GM18951 (cell line): ENCODE results near the gene TPH2.

Source experiments
- POLR2A ChIP-seq: IDR thresholded peaks from 4 replicates; pipeline ENCODE4 v1.6.1; 2011; ENCODE audit warnings: mild to moderate bottlenecking; ENCODE audit not compliant: insufficient read length, insufficient read depth; ENCODE audit errors: extremely low read depth
- in situ Hi-C: fragments of 300-500 bp; cut with MboI; formaldehyde crosslinking; loops from one replicate; pipeline ENCODE4 v1.12.0; 2022; ENCODE audit warnings: low sequenced_read_pairs, mixed read lengths, inconsistent platforms; ENCODE audit not compliant: unreplicated experiment

TPH2 gene

DNA sequence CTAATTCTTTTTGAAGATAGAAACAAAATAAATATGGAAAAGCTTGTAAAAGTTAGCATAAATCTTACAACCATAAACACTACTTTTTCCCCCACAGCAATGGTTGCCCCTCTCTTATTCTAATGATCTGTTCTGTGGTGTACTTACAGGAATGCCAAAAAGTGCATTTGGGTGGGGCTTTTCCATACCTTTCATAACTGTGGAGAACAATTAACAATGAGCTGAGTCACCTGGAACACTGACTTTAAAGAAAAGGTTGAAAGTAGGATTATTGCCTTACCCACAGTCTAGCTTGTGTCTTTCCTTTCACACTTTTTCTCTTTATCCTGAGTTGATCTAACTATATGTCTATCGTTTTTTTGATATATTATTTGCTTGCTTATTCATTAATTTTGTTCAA, 86.9 kb downstream of the TPH2 start:
- in situ Hi-C loops, result no loop called here
- TF ChIP-seq POLR2A, result no peak

DNA sequence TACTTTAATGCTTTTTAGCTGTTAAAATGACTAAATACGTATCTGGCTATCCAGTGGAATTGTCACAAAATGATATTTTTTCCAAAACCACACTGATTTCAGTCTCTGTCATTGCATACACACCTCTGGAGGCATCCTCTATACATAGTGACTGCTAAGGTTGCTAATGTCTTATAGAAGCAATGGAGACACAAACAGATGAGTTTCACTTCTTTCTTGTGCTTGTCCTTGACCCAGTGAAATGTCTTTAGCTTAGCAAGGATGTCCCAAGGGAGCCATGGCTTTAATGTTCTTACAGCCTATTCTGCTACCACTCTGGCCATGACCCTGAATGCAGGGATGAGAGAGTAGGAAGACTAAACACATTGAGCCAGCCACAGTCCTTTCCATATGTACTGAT, 90.3 kb downstream of the TPH2 start:
- in situ Hi-C loops, result no loop called here
- no peak for TF ChIP-seq POLR2A

GRCh38 chr12:72030277-72030676, 91.6 kb downstream of the TPH2 start:
- in situ Hi-C loops, result no loop called here
- TF ChIP-seq POLR2A, result no peak

DNA sequence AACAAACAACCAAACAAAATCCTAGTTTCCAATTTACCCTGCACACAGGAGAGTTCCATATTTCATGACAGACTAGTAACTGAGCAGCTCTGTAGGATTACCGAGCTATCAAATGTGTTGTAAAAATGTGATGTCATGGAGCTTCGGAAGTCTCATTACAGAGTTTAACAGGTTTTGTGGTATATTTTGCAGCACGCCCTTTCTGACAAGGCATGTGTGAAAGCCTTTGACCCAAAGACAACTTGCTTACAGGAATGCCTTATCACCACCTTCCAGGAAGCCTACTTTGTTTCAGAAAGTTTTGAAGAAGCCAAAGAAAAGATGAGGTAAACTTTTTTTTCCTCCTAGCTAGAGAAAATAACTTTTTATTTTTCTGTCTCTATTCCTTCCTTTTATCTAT, 92.4 kb downstream of the TPH2 start:
- no peak for TF ChIP-seq POLR2A

GRCh38 chr12:72033991-72034390, 95.3 kb downstream of the TPH2 start:
- in situ Hi-C loops, result no loop called here
- TF ChIP-seq POLR2A, result no peak

More for the DNA sequence above, 92.4 kb downstream of the TPH2 start:
- in situ Hi-C loops, result no loop called here

DNA sequence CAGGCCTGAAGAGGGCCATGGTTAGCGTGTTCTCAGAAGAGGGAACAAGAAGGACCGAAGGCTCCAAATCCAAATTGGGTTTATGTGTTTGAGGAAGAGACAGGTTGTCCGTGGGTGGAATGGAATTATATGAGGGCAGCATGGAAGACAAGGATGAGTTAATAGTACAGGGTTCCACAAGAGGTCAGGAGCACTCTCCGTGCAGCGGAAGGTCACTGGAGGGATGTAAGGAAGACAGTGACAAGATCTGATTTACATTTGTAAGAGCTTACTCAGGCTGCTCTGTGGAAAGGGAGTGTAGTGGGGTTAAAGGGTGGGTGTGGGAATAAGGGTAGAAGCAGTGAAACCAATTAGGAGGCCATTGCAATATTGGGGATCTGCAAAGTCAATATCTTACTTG, 97.0 kb downstream of the TPH2 start:
- in situ Hi-C loops, result no loop called here
- no peak for TF ChIP-seq POLR2A

- in situ Hi-C loops, result no loop called here
- TF ChIP-seq POLR2A, result no peak
Observed at GRCh38 chr12:72036393-72036792, 97.7 kb downstream of the TPH2 start.

GRCh38 chr12:72037006-72037795, 98.6 kb downstream of the TPH2 start:
- in situ Hi-C loops, result no loop called here
- no peak for TF ChIP-seq POLR2A

DNA sequence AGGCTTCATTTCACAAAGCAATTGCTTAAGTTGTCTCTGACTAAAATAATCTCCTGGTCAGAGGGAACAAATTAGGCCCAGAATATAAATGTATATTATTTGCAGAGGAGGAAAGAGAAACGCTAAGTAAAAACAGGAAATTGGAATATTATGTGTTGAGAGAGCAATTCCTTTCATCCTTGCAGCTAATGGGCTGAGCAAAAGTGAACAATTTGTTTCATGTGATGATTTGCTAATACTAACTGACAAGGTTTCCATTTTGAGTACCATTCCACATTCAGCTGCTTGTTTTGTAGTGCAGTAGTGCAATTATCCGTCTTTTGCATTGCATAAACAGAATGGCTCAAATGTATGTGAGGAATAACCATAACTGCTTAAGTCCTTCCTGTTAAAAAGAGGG, 103.2 kb downstream of the TPH2 start:
- in situ Hi-C loops, result no loop called here
- TF ChIP-seq POLR2A, result no peak

- in situ Hi-C loops, result no loop called here
- no peak for TF ChIP-seq POLR2A
Observed at GRCh38 chr12:72053604-72054003, 115.0 kb downstream of the TPH2 start.

DNA sequence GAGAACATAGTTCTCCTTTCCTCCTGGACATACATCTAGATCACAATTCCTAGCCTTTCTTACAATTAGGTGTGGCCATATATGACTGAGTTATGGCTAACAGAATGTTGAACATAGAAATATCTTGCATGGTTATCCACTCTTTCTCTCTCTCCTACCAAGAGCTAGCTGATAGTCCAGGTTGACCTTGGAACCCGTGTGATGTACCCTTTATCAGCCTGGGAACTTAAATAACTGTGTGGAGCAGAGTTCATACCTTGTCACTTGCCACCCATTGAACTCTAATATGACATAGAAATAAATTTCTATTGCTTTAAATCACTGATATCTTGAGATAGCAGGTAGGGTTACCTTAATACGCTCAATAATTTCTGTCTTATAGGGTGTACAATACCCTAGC, 115.9 kb downstream of the TPH2 start:
- in situ Hi-C loops, result no loop called here
- TF ChIP-seq POLR2A, result no peak

DNA sequence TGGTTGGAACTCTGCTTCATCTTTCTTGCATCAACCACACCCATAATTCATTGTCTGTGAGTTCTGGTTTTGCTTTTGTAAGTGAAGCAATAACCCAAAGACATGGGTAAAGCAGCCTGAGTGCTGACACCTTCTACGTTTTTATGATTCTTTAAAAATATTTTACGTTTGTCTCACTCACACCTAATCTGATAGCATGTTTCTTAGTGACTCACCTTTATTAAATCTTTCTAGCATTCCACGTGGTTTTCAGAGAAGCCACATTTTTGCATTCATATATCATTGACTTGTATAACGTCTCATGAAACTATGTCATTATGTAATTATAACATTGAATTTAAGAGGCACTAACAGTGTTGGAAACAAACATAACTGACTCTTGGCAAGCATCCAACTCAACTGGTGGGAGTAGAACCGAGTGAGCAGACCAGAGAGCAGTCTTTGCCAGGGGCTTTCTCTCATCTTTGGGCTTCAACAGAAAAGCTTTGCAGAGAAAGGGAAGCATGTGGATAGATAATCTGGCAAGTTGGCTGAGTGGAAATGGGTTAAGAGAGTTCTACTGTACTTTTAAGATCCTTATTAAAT, 118.8 kb downstream of the TPH2 start:
- in situ Hi-C loops, result no loop called here
- no peak for TF ChIP-seq POLR2A

- in situ Hi-C loops, result no loop called here
- TF ChIP-seq POLR2A, result no peak
Observed at GRCh38 chr12:72063073-72063472, 124.4 kb downstream of the TPH2 start.

- no peak for TF ChIP-seq POLR2A
- in situ Hi-C loops, result no loop called here
Observed at GRCh38 chr12:72071030-72071429, 132.4 kb downstream of the TPH2 start.

DNA sequence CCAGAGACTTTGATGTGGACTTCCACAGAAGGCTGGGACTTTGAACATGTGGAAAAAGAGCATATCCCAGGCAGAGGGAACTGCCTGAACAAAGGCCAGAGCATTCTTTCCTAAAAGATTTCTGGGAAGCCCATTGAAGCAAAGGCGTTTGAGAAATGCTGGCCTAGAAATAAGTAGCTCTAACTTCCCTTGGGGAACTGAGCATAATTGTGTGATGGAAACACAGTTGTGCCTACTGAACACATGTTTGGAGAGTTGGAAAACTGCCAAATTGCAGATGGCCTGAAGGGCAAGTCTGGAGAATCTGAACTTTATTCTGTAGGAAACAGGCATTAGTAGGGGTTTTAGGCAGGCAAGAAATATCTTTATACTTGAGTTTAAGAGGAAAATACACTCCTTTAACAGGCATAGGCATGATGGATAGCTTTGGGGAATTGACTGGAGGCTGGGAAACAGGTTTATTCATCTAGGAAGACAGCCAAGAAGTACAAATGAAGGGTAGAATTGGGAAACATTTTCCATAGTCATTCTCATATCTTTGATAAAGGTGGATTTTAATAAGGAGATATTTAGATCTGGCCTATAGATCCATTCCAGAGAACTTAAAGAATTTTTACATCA, 134.1 kb downstream of the TPH2 start:
- in situ Hi-C loops, result no loop called here
- TF ChIP-seq POLR2A, result no peak

DNA sequence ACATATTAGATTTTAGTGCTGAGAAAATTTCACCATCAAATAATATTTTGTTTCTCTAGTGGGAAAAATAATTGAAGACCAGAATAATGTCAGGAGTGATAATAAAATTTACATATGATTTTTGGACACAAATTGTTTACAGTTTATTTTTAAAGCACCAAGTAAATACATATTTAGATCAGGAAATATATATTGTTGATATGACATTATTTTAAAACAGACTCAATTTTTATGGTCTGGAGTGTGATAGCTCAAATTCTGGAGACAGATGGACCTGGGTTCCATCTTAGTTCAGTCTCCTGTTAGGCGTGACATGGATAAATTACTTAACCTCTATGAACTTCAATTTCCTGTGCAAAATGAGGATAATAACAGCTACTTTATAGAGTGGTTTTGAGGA, 135.4 kb downstream of the TPH2 start:
- in situ Hi-C loops, result no loop called here
- TF ChIP-seq POLR2A, result no peak
